ENCODE data around the gene ARHGAP42. TPM values are rescaled to one million over a fixed set of nuclear protein-coding genes. Genes with fewer than 3 reads are reported as not detected.
A peak's percentile ranks its signal among the peaks of the same experiment; 100 is the strongest.

The ARHGAP42 gene
- total and polyA plus RNA-seq, 2 of the 4 experiments (the other 2 are of a cell fraction), result 2.9 to 7.3 TPM

GRCh38 chr11:100687054-100687629, at the start of gene ARHGAP42 (continued):
- TF ChIP-seq SMC3 (IDR thresholded peaks at IDR 0.05; ENCODE audit: low read depth, low read length) (no peak), POLR2A (IDR thresholded peaks at IDR 0.05; ENCODE audit: low read depth, low read length) (no peak), CHD1 (IDR thresholded peaks at IDR 0.05; ENCODE audit: low read depth, low read length) (no peak), RCOR1 (IDR thresholded peaks at IDR 0.05; ENCODE audit: insufficient replicate concordance, low read length) (no peak), RFX5 (IDR thresholded peaks at IDR 0.05; ENCODE audit: low read depth, low read length) (no peak), FOS (IDR thresholded peaks at IDR 0.05; ENCODE audit: low read depth, low read length) (no peak)

- Histone ChIP-seq H3K4me2 (ENCODE audit: low read depth, low read length) (no peak overlapping the region), H3K9me3 (ENCODE audit: control insufficient read depth, insufficient read depth, low read length) (no peaks in the 10 kb centered on the region), H3K56ac (ENCODE audit: extremely low read depth, insufficient read depth, low read length) (no peak overlapping the region), H4K8ac (ENCODE audit: low read depth in 2 of 2, low read length in 2 of 2) (0 out of 4 replicates have a peak overlapping the region, but pooled peaks of 1 of the 2 experiments have one; percentile 4), H3K4ac (ENCODE audit: low read depth, low read length) (peak overlapping the region; percentile 46; the same call in 1 of the 2 replicates), H3K27ac (ENCODE audit: insufficient read depth, low read length) (no peak overlapping the region), H3K23ac (ENCODE audit: low read depth, low read length) (no peak overlapping the region), H3K9ac (ENCODE audit: low read depth, low read length) (no peak overlapping the region), H3K18ac (ENCODE audit: low read depth, low read length) (peak overlapping the region; percentile 54; the same call in 1 of the 2 replicates), H3K9me1 (ENCODE audit: insufficient read depth, low read length) (peaks cover 12% of the 10 kb centered on the region; the same call in 1 of the 2 replicates), H3K14ac (replicated peaks; ENCODE audit: low read depth, low read length) (peak overlapping the region; percentile 40; the same call in 1 of the 2 replicates), H2BK120ac (ENCODE audit: low read depth, low read length) (peak overlapping the region; percentile 20; the same call in 1 of the 2 replicates), H4K5ac (ENCODE audit: low read depth, low read length) (no peak overlapping the region), H2AFZ (replicated peaks; ENCODE audit: low read length, poor library complexity) (no peak overlapping the region), H2BK5ac (ENCODE audit: low read depth, low read length, poor library complexity, severe bottlenecking) (no peak overlapping the region), H3K36me3 (ENCODE audit: control insufficient read depth, insufficient read depth, low read length) (no peaks in the 10 kb centered on the region), H3K4me3 (ENCODE audit: insufficient read depth, low read depth, low read length) (no peak overlapping the region), H4K20me1 (ENCODE audit: insufficient read depth, low read length) (no peaks in the 10 kb centered on the region), H2BK20ac (ENCODE audit: low read depth, low read length) (peak overlapping the region; percentile 6; the same call in 1 of the 2 replicates), H2BK15ac (ENCODE audit: low read depth, low read length) (no peak overlapping the region; the same call in 2 of the 3 replicates), H2AK5ac (ENCODE audit: low read depth, low read length) (peak overlapping the region; percentile 56), H3K79me1 (ENCODE audit: low read depth in 1 of 2, low read length in 2 of 2) (no peaks in the 10 kb centered on the region), H3K27me3 (ENCODE audit: control insufficient read depth, insufficient read depth, low read length) (no peaks in the 10 kb centered on the region), H3K4me1 (ENCODE audit: control insufficient read depth, insufficient read depth, low read length) (peaks cover 23% of the 10 kb centered on the region), H4K91ac (ENCODE audit: insufficient read depth, low read depth, low read length) (no peak overlapping the region), H2AK9ac (replicated peaks; ENCODE audit: low read depth, low read length, poor library complexity) (no peak overlapping the region)
- dilution Hi-C loops (cut with HindIII; ENCODE audit: low sequenced_read_pairs, unreplicated experiment), result no loop called here
- intact Hi-C loops (cut with micrococcal nuclease), result loop anchor here (5.0 kb wide), 1 partner anchor 35 kb away; no protein-coding TSS in a partner anchor
- ATAC-seq (ENCODE audit: low read depth) (no peak), DNase-seq (no peak)
- ChIA-PET POLR2A (ENCODE audit: unreplicated experiment) (no interaction called here), CTCF (no interaction called here)
- TF ChIP-seq MAFK (IDR thresholded peaks at IDR 0.05; ENCODE audit: low read depth, low read length), result no peak
- TF ChIP-seq RFX5 (IDR thresholded peaks at IDR 0.05; ENCODE audit: low read depth, low read length), result no peak
- TF ChIP-seq RCOR1 (IDR thresholded peaks at IDR 0.05; ENCODE audit: insufficient replicate concordance, low read length), result no peak
- no peak for TF ChIP-seq CHD1 (IDR thresholded peaks at IDR 0.05; ENCODE audit: low read depth, low read length)
- no peak for TF ChIP-seq MXI1 (IDR thresholded peaks at IDR 0.05; ENCODE audit: borderline replicate concordance, low read depth, low read length)
- TF ChIP-seq BHLHE40 (IDR thresholded peaks at IDR 0.05; ENCODE audit: low read depth, low read length), result no peak
- no peak for TF ChIP-seq CTCF (conservative IDR thresholded peaks at IDR 0.05; ENCODE audit: low read depth, low read length)
- no peak for TF ChIP-seq POLR2A (IDR thresholded peaks at IDR 0.05; ENCODE audit: low read depth, low read length)
- no peak for TF ChIP-seq NFE2L2 (IDR thresholded peaks at IDR 0.05; ENCODE audit: low read depth, low read length)
- TF ChIP-seq RAD21 (IDR thresholded peaks at IDR 0.05; ENCODE audit: low read length), result no peak
- TF ChIP-seq SMC3 (IDR thresholded peaks at IDR 0.05; ENCODE audit: low read depth, low read length), result no peak
- BruUV-seq (replicated peaks), result no TSS peak
- in situ Hi-C loops (cut with MboI; ENCODE audit: low sequenced_read_pairs), result no loop called here
- WGBS, 2 experiments (ENCODE audit: extremely low coverage in 2 of 2, insufficient read length in 1 of 2), result 78% methylated on average over 2 of the region's 10 CpGs; no CpG with 5 or more reads in 1 of the 2 experiments
Measured at GRCh38 chr11:100637706-100638105, 49.4 kb upstream of the ARHGAP42 start.

All from IMR-90 (cell line).